Measurements from ENCODE around the gene NOMO2.
"Not testable (repeated sequence)": the region's sequence is repeated elsewhere in the genome, so short reads cannot be mapped to it uniquely, and the experiment has no call there.

NOMO2 gene

GRCh38 chr16:18577942-18578341 lies 16.0 kb upstream of the NOMO2 start:
- not testable (repeated sequence) for DNase-seq (ENCODE audit: low read depth)

GRCh38 chr16:18575945-18576344 lies 14.0 kb upstream of the NOMO2 start:
- not testable (repeated sequence) for DNase-seq (ENCODE audit: low read depth)

- not testable (repeated sequence) for DNase-seq (ENCODE audit: low read depth)
These were observed 13.5 kb upstream of the NOMO2 start for GRCh38 chr16:18575298-18575917.

- DNase-seq (ENCODE audit: low read depth): not testable (repeated sequence)
These were observed 12.0 kb upstream of the NOMO2 start for GRCh38 chr16:18573887-18574286.

GRCh38 chr16:18572973-18573372 lies 11.1 kb upstream of the NOMO2 start:
- DNase-seq (ENCODE audit: low read depth): not testable (repeated sequence)

- not testable (repeated sequence) for DNase-seq (ENCODE audit: low read depth)
These were observed 9.5 kb upstream of the NOMO2 start for GRCh38 chr16:18571307-18571850.

- not testable (repeated sequence) for DNase-seq (ENCODE audit: low read depth)
These were observed 8.8 kb upstream of the NOMO2 start for GRCh38 chr16:18570529-18571306.

GRCh38 chr16:18560416-18561220 lies 1.3 kb downstream of the NOMO2 start:
- DNase-seq (ENCODE audit: low read depth): not testable (repeated sequence)

GRCh38 chr16:18553671-18554070 lies 8.2 kb downstream of the NOMO2 start:
- DNase-seq (ENCODE audit: low read depth): not testable (repeated sequence)

- DNase-seq (ENCODE audit: low read depth): not testable (repeated sequence)
These were observed 14.5 kb downstream of the NOMO2 start for GRCh38 chr16:18547382-18547781.

- DNase-seq (ENCODE audit: low read depth): not testable (repeated sequence)
These were observed 15.0 kb downstream of the NOMO2 start for GRCh38 chr16:18546853-18547252.

- not testable (repeated sequence) for DNase-seq (ENCODE audit: low read depth)
These were observed 17.4 kb downstream of the NOMO2 start for GRCh38 chr16:18544232-18545081.

GRCh38 chr16:18541912-18542311 lies 20.0 kb downstream of the NOMO2 start:
- DNase-seq (ENCODE audit: low read depth): not testable (repeated sequence)

GRCh38 chr16:18537004-18537403 lies 24.9 kb downstream of the NOMO2 start:
- DNase-seq (ENCODE audit: low read depth): not testable (repeated sequence)

GRCh38 chr16:18535519-18536168 lies 26.3 kb downstream of the NOMO2 start:
- DNase-seq (ENCODE audit: low read depth): not testable (repeated sequence)

- DNase-seq (ENCODE audit: low read depth): not testable (repeated sequence)
These were observed 27.6 kb downstream of the NOMO2 start for GRCh38 chr16:18534308-18534707.

GRCh38 chr16:18531323-18531722 lies 30.6 kb downstream of the NOMO2 start:
- DNase-seq (ENCODE audit: low read depth): not testable (repeated sequence)

GRCh38 chr16:18530329-18530728 lies 31.6 kb downstream of the NOMO2 start:
- DNase-seq (ENCODE audit: low read depth): not testable (repeated sequence)

GRCh38 chr16:18526547-18526946 lies 35.4 kb downstream of the NOMO2 start:
- not testable (repeated sequence) for DNase-seq (ENCODE audit: low read depth)

GRCh38 chr16:18525882-18526482 lies 35.9 kb downstream of the NOMO2 start:
- not testable (repeated sequence) for DNase-seq (ENCODE audit: low read depth)
